CD4-positive, alpha-beta memory T cell (primary cell): Measurements from ENCODE around the gene EIF2B2. TPM values are rescaled to one million over a fixed set of nuclear protein-coding genes. Genes with fewer than 3 reads are reported as not detected.
A peak's percentile ranks its signal among the peaks of the same experiment; 100 is the strongest.

Experiments
- CTCF ChIA-PET: fragments of 350-600 bp; sonication (Branson Sonifier 250); formaldehyde crosslinking; loops from one replicate; lab custom pipeline; 2021; ENCODE audit warnings: inconsistent platforms; ENCODE audit not compliant: partially characterized antibody; lab: Charles Lee
- POLR2A ChIA-PET: fragments of 350-600 bp; sonication (Branson Sonifier 250); formaldehyde crosslinking; loops from one replicate; lab custom pipeline; 2021; ENCODE audit not compliant: partially characterized antibody; lab: Charles Lee
- DNase-seq, 5 donors: peaks; one replicate each; pipeline versions ENCODE4 v3.0.0 to v3.0.0-alpha.2; 2020 to 2022; ENCODE audit warnings: mixed read lengths in 1 of 5
- H3K27ac ChIP-seq: one replicate; pipeline ENCODE4 v1.7.0; 2013; ENCODE audit warnings: low read depth, low read length
- H3K27me3 ChIP-seq: 2 replicates; pipeline ENCODE4 v1.7.0; 2013; ENCODE audit warnings: mild to moderate bottlenecking, low read length, moderate library complexity; ENCODE audit not compliant: insufficient read depth
- H3K36me3 ChIP-seq: 2 replicates; pipeline ENCODE4 v1.7.0; 2013; ENCODE audit warnings: mild to moderate bottlenecking, low read length, moderate library complexity; ENCODE audit not compliant: insufficient read depth
- H3K4me1 ChIP-seq: 2 replicates; pipeline ENCODE4 v1.7.0; 2013; ENCODE audit warnings: mild to moderate bottlenecking, low read length, moderate library complexity; ENCODE audit not compliant: insufficient read depth
- H3K4me3 ChIP-seq, 2 donors: one replicate each; pipeline ENCODE4 v1.7.0; 2013; ENCODE audit warnings: low read length in 2 of 2, mild to moderate bottlenecking in 1 of 2
- H3K9me3 ChIP-seq, 2 donors: one replicate each; pipeline ENCODE4 v1.7.0; 2013; ENCODE audit warnings: low read length in 2 of 2, control low read depth in 1 of 2; ENCODE audit not compliant: control insufficient read depth in 1 of 2
- H3K27ac Mint-ChIP-seq, 7 donors: one replicate each; pipeline ENCODE4 v1.8.0; 2020 to 2021; ENCODE audit warnings: mixed read lengths in 7 of 7, mild to moderate bottlenecking in 6 of 7, inconsistent platforms in 3 of 7, moderate library complexity in 3 of 7
- H3K27me3 Mint-ChIP-seq, 2 donors: one replicate each; pipeline ENCODE4 v1.8.0; 2020 to 2021; ENCODE audit warnings: mixed read lengths in 2 of 2
- H3K36me3 Mint-ChIP-seq, 2 donors: one replicate each; pipeline ENCODE4 v1.8.0; 2020 to 2021; ENCODE audit warnings: mixed read lengths in 2 of 2, inconsistent platforms in 1 of 2, mild to moderate bottlenecking in 1 of 2
- H3K4me1 Mint-ChIP-seq, 4 donors: one replicate each; pipeline ENCODE4 v1.8.0; 2020 to 2021; ENCODE audit warnings: mixed read lengths in 4 of 4, mild to moderate bottlenecking in 1 of 4
- H3K4me3 Mint-ChIP-seq, 8 donors: one replicate each; pipeline ENCODE4 v1.8.0; 2020 to 2021; ENCODE audit warnings: mixed read lengths in 8 of 8, mild to moderate bottlenecking in 7 of 8, moderate library complexity in 6 of 8, inconsistent platforms in 3 of 8
- H3K9me3 Mint-ChIP-seq, 8 donors: one replicate each; pipeline ENCODE4 v1.8.0; 2020 to 2021; ENCODE audit warnings: mixed read lengths in 8 of 8, mild to moderate bottlenecking in 5 of 8, inconsistent platforms in 3 of 8, moderate library complexity in 1 of 8
- intact Hi-C: fragments of 100-400 bp; cut with micrococcal nuclease; formaldehyde crosslinking; loops from one replicate; pipeline ENCODE4 v1.15.1; 2023
- polyA plus RNA-seq, 2 donors: library from polyadenylated mRNA; unstranded; fragments of 300-500 nt; fragmentation: Illumina TruSeq; gene quantifications; one replicate each; pipeline ENCODE4 v1.2.3, GENCODE V29; 2021
- total RNA-seq, 2 experiments: library from RNA; stranded (reverse); gene quantifications; one replicate each; pipeline ENCODE4 v1.2.3, GENCODE V29; 2021

EIF2B2 gene
- total and polyA plus RNA-seq, 4 experiments from 2014 or later = 31.3 to 38.8 (median 32.2) TPM

DNA sequence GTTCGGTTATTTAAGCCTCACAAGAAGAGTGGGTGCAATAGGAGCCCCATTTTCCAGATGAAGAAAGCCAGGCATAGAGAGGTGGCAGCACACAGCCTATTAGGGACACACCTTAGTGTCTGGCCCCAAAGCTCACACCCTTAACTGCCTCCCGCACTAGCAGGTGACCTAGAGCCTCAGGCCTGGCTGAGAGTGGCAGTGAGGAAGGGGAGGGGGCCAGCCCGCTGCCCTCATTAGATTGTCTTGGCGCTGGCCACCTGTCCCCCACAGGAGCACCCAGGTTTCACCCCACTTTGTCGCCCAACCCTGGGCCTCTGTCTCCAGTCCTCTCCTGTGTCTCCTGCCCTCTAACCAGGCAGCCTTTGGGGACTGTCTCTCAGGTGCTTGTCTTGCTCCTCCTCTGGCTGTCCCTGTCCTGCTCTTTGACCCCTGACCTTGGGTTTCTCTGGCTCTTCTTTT, 28.8 kb upstream of the EIF2B2 start:
- no peaks in the 10 kb centered on the region for H3K36me3 ChIP-seq
- H3K27me3 Mint-ChIP-seq = no peaks in the 10 kb centered on the region
- H3K4me3 Mint-ChIP-seq = no peak overlapping the region
- no peaks in the 10 kb centered on the region for H3K4me1 ChIP-seq
- intact Hi-C loops = no loop called here
- peaks cover 0 to 3% (median under 1%) of the 10 kb centered on the region in 4 donors for H3K4me1 Mint-ChIP-seq
- ChIA-PET POLR2A (no interaction called here), CTCF (interaction anchor here (1.2 kb wide), 1 partner anchor 28 kb away, joined by 4 read pairs; no protein-coding TSS in a partner anchor)
- H3K4me3 ChIP-seq = no peak overlapping the region
- no peaks in the 10 kb centered on the region for H3K27me3 ChIP-seq
- DNase-seq = no peak
- H3K9me3 Mint-ChIP-seq = no peaks in the 10 kb centered on the region
- H3K27ac ChIP-seq = no peak overlapping the region
- H3K27ac Mint-ChIP-seq = no peak overlapping the region
- H3K36me3 Mint-ChIP-seq = no peaks in the 10 kb centered on the region
- H3K9me3 ChIP-seq = no peaks in the 10 kb centered on the region

DNA sequence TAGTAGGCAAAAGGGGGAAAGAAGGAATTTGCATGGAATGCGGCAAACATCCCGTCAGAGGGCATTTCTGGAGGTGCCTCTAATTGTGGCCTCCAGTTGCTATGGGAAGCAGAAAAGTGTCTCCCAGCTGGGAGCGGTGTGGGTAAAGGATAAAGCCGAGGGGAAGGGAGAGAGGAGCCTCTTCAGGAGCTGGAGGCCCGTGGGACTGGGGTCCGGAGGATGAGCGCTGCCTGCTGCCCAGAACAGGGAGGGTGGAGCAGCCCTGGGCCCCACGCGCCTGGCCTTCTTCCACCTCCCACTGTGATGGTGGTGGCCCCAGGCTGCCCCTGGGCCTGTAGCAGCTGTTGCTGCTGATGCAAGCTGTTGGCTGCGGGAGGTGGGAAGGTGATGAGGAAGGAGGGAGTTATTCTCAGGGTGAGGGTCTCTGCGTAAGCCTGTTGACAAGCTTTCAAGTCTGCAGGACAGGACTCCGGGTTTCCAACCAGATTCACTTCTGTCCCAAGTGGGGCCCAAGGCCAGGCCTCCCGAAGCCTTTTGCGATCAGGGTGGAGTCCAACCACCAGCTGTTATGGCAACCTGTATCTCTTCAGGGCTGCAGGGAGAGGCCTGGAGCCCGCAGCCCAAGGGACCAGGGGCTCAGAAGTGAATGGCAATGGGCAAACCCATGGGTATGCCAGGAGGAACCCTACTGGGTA, 28.2 kb upstream of the EIF2B2 start:
- no peak overlapping the region for H3K27ac ChIP-seq
- H3K36me3 Mint-ChIP-seq = no peaks in the 10 kb centered on the region
- H3K4me1 ChIP-seq = no peaks in the 10 kb centered on the region
- no peak for DNase-seq
- no peaks in the 10 kb centered on the region for H3K36me3 ChIP-seq
- no peak overlapping the region for H3K27ac Mint-ChIP-seq
- no peaks in the 10 kb centered on the region for H3K9me3 Mint-ChIP-seq
- ChIA-PET POLR2A (no interaction called here), CTCF (no interaction called here)
- H3K9me3 ChIP-seq = no peaks in the 10 kb centered on the region
- intact Hi-C loops = no loop called here
- no peak overlapping the region for H3K4me3 ChIP-seq
- H3K4me1 Mint-ChIP-seq = peaks cover 0 to 3% (median under 1%) of the 10 kb centered on the region in 4 donors
- H3K4me3 Mint-ChIP-seq = no peak overlapping the region
- H3K27me3 Mint-ChIP-seq = no peaks in the 10 kb centered on the region
- H3K27me3 ChIP-seq = no peaks in the 10 kb centered on the region

DNA sequence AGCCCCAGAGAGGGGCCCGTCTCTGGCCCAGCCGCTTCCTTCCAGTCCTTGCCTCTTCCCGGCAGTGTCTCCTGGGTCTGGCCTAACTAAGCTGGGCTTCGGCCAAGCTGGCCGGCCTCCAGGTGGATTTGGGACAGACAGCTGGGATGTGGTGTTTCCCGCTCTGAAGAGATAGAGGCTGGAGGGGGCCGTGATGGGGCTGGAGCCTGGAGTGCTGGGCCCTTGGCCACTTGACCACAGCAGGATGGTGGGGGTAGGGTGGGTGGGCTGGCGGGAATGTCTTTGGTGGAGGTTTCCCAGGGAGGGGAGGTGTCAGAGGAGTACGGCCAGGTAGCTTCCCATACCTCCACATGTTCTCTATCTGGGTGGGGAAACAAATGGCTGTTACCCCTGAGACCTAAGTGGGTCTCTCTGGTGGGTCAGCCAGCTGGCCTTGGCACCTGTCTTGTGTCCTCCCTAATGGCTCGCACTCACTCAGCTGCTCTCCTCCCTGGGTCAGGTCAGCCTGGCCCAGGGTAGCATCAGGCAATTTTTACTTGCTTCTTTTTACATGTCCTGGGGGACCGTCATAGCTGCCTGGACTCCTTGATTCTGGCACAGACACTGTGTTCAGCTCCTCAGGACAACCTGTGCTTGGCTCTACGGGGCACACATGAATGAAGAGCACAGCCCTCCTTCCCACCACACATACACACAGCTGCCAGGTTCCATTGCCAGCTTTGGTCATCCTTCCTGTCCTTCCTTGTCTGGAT, 27.5 kb upstream of the EIF2B2 start:
- CTCF ChIA-PET = no interaction called here
- no peaks in the 10 kb centered on the region for H3K36me3 Mint-ChIP-seq
- DNase-seq = no peak
- no peak overlapping the region for H3K27ac Mint-ChIP-seq
- no peak overlapping the region for H3K27ac ChIP-seq
- H3K4me3 ChIP-seq = no peak overlapping the region
- peaks cover 0 to 3% (median under 1%) of the 10 kb centered on the region in 4 donors for H3K4me1 Mint-ChIP-seq
- intact Hi-C loops = no loop called here
- no peaks in the 10 kb centered on the region for H3K36me3 ChIP-seq
- H3K27me3 Mint-ChIP-seq = no peaks in the 10 kb centered on the region
- no peaks in the 10 kb centered on the region for H3K9me3 Mint-ChIP-seq
- no peaks in the 10 kb centered on the region for H3K9me3 ChIP-seq
- H3K4me3 Mint-ChIP-seq = no peak overlapping the region
- POLR2A ChIA-PET = no interaction called here
- no peaks in the 10 kb centered on the region for H3K4me1 ChIP-seq
- no peaks in the 10 kb centered on the region for H3K27me3 ChIP-seq

DNA sequence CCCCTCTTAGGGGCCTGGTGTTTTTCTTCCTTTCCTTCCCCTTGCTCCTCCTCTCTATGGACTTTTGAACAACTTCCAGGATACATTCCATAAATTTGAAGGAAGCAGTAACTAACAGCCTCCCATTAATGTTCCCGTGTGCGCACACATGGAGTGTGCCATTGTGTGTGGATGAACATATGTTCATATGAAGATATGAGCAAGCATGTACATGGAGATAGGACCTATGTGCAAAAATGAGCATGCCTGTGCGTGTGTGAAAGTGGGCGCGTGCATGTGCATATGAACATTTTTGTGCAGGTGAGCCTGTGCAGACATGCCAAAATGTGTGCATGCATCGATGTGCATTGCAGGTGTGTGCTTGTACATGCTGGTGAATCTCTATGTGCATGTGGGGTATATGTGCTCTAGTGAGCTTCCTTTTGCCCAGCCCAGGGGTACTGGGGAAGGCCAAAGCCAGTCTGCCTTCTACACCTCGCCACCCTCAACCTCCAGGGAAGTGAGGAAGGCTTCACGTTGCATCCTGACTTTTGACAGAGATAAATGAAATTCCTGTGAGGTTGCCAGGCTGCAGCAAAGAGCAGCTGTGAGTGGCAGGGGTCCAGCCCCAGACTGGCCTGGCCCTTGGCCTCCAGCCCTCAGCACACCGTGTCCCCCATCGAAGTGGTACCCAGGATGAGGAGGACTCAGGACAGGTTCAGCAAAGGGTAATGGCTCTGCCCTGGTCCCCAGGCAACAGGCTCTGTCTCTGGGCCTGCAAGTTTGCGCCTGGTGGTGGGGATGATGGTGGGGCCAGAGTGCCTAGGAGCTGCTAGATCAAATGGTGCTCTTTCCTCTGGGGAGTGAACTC, 26.2 kb upstream of the EIF2B2 start:
- POLR2A ChIA-PET = no interaction called here
- Histone ChIP-seq H3K27ac (no peak overlapping the region), H3K27me3 (no peaks in the 10 kb centered on the region), H3K4me1 (no peaks in the 10 kb centered on the region), H3K4me3 (no peak overlapping the region), H3K9me3 (no peaks in the 10 kb centered on the region), H3K36me3 (no peaks in the 10 kb centered on the region)
- DNase-seq = no peak
- H3K9me3 Mint-ChIP-seq = no peaks in the 10 kb centered on the region
- CTCF ChIA-PET = no interaction called here
- intact Hi-C loops = no loop called here
- H3K27ac Mint-ChIP-seq = peak overlapping the region in 1 of 7 donors; percentile 7
- H3K4me3 Mint-ChIP-seq = no peak overlapping the region
- H3K27me3 Mint-ChIP-seq = no peaks in the 10 kb centered on the region
- no peaks in the 10 kb centered on the region for H3K36me3 Mint-ChIP-seq
- H3K4me1 Mint-ChIP-seq = peaks cover 0 to 3% (median under 1%) of the 10 kb centered on the region in 4 donors

DNA sequence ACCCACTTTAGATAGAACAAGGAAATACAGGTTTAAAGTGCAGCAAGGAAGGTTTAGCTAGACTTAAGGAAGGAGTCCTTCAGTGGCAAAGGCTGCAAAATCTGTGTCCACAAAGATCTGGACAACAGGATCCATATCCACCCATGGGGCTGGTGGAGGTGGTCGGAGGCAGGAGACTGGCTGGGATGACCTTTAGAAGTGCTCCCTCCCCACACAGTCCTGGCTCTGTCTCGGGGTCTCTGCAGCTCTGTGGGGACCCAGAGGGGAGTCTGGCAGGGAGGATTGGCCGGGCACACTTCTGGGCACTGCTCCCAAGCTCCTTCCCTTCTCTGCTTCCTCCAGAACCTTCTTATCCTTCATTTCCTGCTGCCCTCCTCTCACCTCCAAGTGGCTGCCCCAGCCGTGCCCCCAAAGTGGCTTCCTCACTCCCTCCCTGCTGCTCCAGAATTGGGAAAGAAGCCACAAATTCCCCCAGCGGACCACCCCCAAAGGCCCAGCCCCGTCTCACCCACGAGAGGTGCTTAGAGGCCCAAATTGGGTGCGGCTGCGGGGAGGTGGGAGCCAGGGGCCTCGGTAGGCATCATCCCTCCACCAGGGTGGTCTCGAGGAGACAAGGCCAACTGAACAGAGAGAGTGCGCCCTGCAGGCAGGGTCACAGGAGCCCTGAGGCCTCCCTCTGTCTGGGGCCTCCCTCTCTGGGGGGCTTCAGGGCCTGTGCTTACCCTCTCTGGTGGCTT, 25.4 kb upstream of the EIF2B2 start:
- peaks cover 0 to 3% (median under 1%) of the 10 kb centered on the region in 4 donors for H3K4me1 Mint-ChIP-seq
- CTCF ChIA-PET = no interaction called here
- H3K36me3 Mint-ChIP-seq = no peaks in the 10 kb centered on the region
- H3K4me3 Mint-ChIP-seq = no peak overlapping the region
- no peaks in the 10 kb centered on the region for H3K9me3 ChIP-seq
- H3K27ac Mint-ChIP-seq = no peak overlapping the region
- H3K4me3 ChIP-seq = no peak overlapping the region
- no peak overlapping the region for H3K27ac ChIP-seq
- no peak for DNase-seq
- no peaks in the 10 kb centered on the region for H3K36me3 ChIP-seq
- H3K27me3 Mint-ChIP-seq = no peaks in the 10 kb centered on the region
- H3K9me3 Mint-ChIP-seq = no peaks in the 10 kb centered on the region
- no peaks in the 10 kb centered on the region for H3K27me3 ChIP-seq
- no peaks in the 10 kb centered on the region for H3K4me1 ChIP-seq
- intact Hi-C loops = no loop called here
- POLR2A ChIA-PET = no interaction called here

DNA sequence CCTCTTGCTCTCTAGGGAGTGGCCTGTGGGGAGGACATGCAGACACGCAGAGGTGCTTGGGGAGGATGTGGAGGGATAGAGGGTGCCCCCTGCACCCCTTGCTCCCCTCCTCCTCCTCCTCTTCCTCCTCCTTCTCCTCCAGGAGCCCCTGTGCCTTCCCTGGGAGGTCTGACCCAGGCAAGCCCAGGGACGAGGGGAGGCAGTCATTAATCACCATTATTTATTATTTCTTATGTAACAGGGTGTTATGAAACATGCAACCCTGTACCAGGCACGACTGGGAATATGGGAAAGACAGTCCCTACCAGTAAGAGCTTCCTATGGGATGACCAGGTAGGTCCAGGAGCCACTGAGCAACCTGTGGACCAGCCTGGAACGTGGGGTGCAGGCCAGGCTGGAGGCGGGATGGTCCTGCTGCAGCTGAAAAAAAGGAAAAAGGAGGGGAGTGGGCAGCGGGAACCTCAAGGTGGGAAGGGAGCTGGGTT, 24.8 kb upstream of the EIF2B2 start:
- Mint-ChIP-seq H3K36me3 (no peaks in the 10 kb centered on the region), H3K27me3 (no peaks in the 10 kb centered on the region), H3K9me3 (no peaks in the 10 kb centered on the region), H3K4me1 (peaks cover 0 to 2% (median 0%) of the 10 kb centered on the region in 4 donors), H3K27ac (no peak overlapping the region), H3K4me3 (no peak overlapping the region)
- no peaks in the 10 kb centered on the region for H3K36me3 ChIP-seq
- DNase-seq = no peak
- intact Hi-C loops = no loop called here
- H3K4me1 ChIP-seq = no peaks in the 10 kb centered on the region
- H3K4me3 ChIP-seq = no peak overlapping the region
- H3K27me3 ChIP-seq = no peaks in the 10 kb centered on the region
- ChIA-PET CTCF (no interaction called here), POLR2A (no interaction called here)
- no peak overlapping the region for H3K27ac ChIP-seq
- no peaks in the 10 kb centered on the region for H3K9me3 ChIP-seq
